K562 (cell line): ENCODE results near the gene LIMCH1. TPM values are rescaled to one million over a fixed set of nuclear protein-coding genes. Genes with fewer than 3 reads are reported as not detected.

ENCODE experiments used
- ATAC-seq: fragments of 200-7000 bp; cut with Tn5 transposase; 3 replicates; pipeline ENCODE4 v1.9.1; 2020; ENCODE audit warnings: moderate library complexity
- BruUV-seq: library from RNA; stranded (reverse); fragments of 400-500 nt; replicated peaks from 2 replicates; lab custom pipeline; 2021; lab: Mats Ljungman, UMichigan
- CTCF ChIA-PET: fragments of 300-600 bp; formaldehyde crosslinking; extraction: SDS; loops from one replicate; lab custom pipeline; 2021; ENCODE audit warnings: low intra/inter-chr PET ratio; lab: Yijun Ruan, JAX
- POLR2A ChIA-PET: fragments of 300-600, 350-650 bp; sonication (Branson Sonifier 250); formaldehyde crosslinking; extraction: SDS; loops from one replicate; lab custom pipeline; 2021; ENCODE audit warnings: antibody characterized with exemption, inconsistent platforms; lab: Yijun Ruan, JAX
- DNase-seq, 4 experiments: peaks; one replicate each; pipeline versions ENCODE4 v3.0.0 to v3.0.0-alpha.2; 2011 to 2018; ENCODE audit warnings: low spot score in 3 of 4, mixed read lengths in 3 of 4; ENCODE audit errors: extremely low read depth in 1 of 4
- FAIRE-seq: peaks from 2 replicates; lab custom pipeline; 2011; peaks lifted over from hg19 to GRCh38; lab: Jason Lieb, UNC
- H2AFZ ChIP-seq: 2 replicates; pipeline ENCODE4 v1.6.0; 2011; ENCODE audit warnings: low read depth, low read length, control low read depth, inconsistent platforms
- H3K27ac ChIP-seq: fragments of 200-600 bp; 3 replicates; pipeline ENCODE4 v1.8.0; 2011; ENCODE audit warnings: low read depth, mild to moderate bottlenecking, control low read depth, inconsistent platforms, low read length, moderate library complexity, mixed read lengths; ENCODE audit errors: extremely low read depth
- H3K27me3 ChIP-seq, 2 experiments: fragments of 300-600 bp in 1 of 2; 2 replicates in 1 of 2; 3 replicates in 1 of 2; pipeline versions ENCODE4 v1.6.0 to v1.8.0; 2011; ENCODE audit warnings: inconsistent platforms in 2 of 2, low read length in 2 of 2, mild to moderate bottlenecking in 1 of 2, mixed read lengths in 1 of 2, moderate library complexity in 1 of 2; ENCODE audit not compliant: control insufficient read depth in 2 of 2, insufficient read depth in 2 of 2
- H3K36me3 ChIP-seq: fragments of 300-600 bp; 3 replicates; pipeline ENCODE4 v1.8.0; 2011; ENCODE audit warnings: mild to moderate bottlenecking, low read length, inconsistent platforms; ENCODE audit not compliant: control insufficient read depth, insufficient read depth
- H3K4me1 ChIP-seq, 2 experiments: fragments of 200-600 bp in 1 of 2; replicated peaks in 1 of 2; 2 replicates in 1 of 2; 3 replicates in 1 of 2; pipeline versions ENCODE4 v1.5.1 to v1.8.0; 2011; ENCODE audit warnings: inconsistent platforms in 2 of 2, low read length in 2 of 2, mild to moderate bottlenecking in 1 of 2, mixed read lengths in 1 of 2, moderate library complexity in 1 of 2; ENCODE audit not compliant: control insufficient read depth in 2 of 2, insufficient read depth in 2 of 2
- H3K4me2 ChIP-seq: 2 replicates; pipeline ENCODE4 v1.6.1; 2011; ENCODE audit warnings: low read length, control low read depth, inconsistent platforms, mixed read lengths; ENCODE audit not compliant: insufficient read depth
- H3K4me3 ChIP-seq: fragments of 200-600 bp; sonication (generic), shearing (Covaris generic); 2 replicates; pipeline ENCODE4 v1.5.1; 2016; ENCODE audit warnings: control low read depth, inconsistent platforms
- H3K79me2 ChIP-seq: fragments of 200-600 bp; 3 replicates; pipeline ENCODE4 v1.8.0; 2011; ENCODE audit warnings: low read length, inconsistent platforms; ENCODE audit not compliant: control insufficient read depth, insufficient read depth
- H3K9ac ChIP-seq, 2 experiments: 2 replicates each; pipeline versions ENCODE4 v1.6.0 to v1.6.1; 2011; ENCODE audit warnings: low read depth in 2 of 2, low read length in 2 of 2, control low read depth in 1 of 2, inconsistent platforms in 1 of 2, mild to moderate bottlenecking in 1 of 2, mixed read lengths in 1 of 2; ENCODE audit not compliant: insufficient read depth in 1 of 2
- H3K9me1 ChIP-seq: one replicate; pipeline ENCODE4 v1.6.0; 2011; ENCODE audit warnings: inconsistent platforms, mild to moderate bottlenecking, low read length, moderate library complexity; ENCODE audit not compliant: control insufficient read depth, insufficient read depth
- H3K9me3 ChIP-seq: replicated peaks from 2 replicates; pipeline ENCODE4 v1.5.1; 2011; ENCODE audit warnings: low read depth, low read length, inconsistent platforms; ENCODE audit not compliant: control insufficient read depth, insufficient read depth
- H4K20me1 ChIP-seq: replicated peaks from 2 replicates; pipeline ENCODE4 v1.6.1; 2011; ENCODE audit warnings: low read length, inconsistent platforms, mixed read lengths; ENCODE audit not compliant: control insufficient read depth, insufficient read depth
- BHLHE40 ChIP-seq: IDR thresholded peaks from 2 replicates; pipeline ENCODE4 v1.6.1; 2011; ENCODE audit warnings: low read length, improper control_type of control experiment
- CSDE1 ChIP-seq, 2 experiments: fragments of 450-650 bp; IDR thresholded peaks; 2 replicates each; pipeline ENCODE4 v1.6.1; 2016; ENCODE audit warnings: mild to moderate bottlenecking in 1 of 2
- EHMT2 ChIP-seq: fragments of 450-650 bp; IDR thresholded peaks from 2 replicates; pipeline ENCODE4 v1.6.1; 2018; ENCODE audit warnings: antibody characterized with exemption
- HEY1 ChIP-seq: fragments of 250-450 bp; sonication (Bioruptor Pico); IDR thresholded peaks from 2 replicates; pipeline ENCODE4 v1.5.0; 2020; ENCODE audit warnings: mild to moderate bottlenecking, moderate library complexity, borderline replicate concordance
- KLF10 ChIP-seq: fragments of 250-450 bp; sonication (Bioruptor Pico); IDR thresholded peaks from 2 replicates; pipeline ENCODE4 v1.6.1; 2021; ENCODE audit warnings: matching md5 sums
- PRMT5 ChIP-seq: sonication (generic); formaldehyde crosslinking; IDR thresholded peaks from 2 replicates; pipeline ENCODE4 v1.5.0; 2020; ENCODE audit warnings: missing genetic modification reagents
- PTTG1 ChIP-seq: fragments of 450-650 bp; IDR thresholded peaks from 2 replicates; pipeline ENCODE4 v1.6.1; 2016; ENCODE audit warnings: low read depth, mild to moderate bottlenecking, missing genetic modification characterization, missing compliant biosample characterization
- ZFP30 ChIP-seq: fragments of 250-450 bp; sonication (Bioruptor Pico); IDR thresholded peaks from 2 replicates; pipeline ENCODE4 v1.8.0; 2022; ENCODE audit warnings: moderate library complexity, mild to moderate bottlenecking, inconsistent platforms, borderline replicate concordance
- ZKSCAN1 ChIP-seq: fragments of 150-350 bp; IDR thresholded peaks from 2 replicates; pipeline ENCODE4 v1.6.1; 2016; ENCODE audit warnings: low read depth, low read length
- WGBS: fragments of 100-300 bp; shearing (Covaris generic); methylation state at CpG from one replicate; pipeline ENCODE4 v1.1.6; 2016; ENCODE audit warnings: low coverage, mixed read lengths; ENCODE audit not compliant: insufficient coverage; ENCODE audit errors: missing lambda C conversion rate; 5-methylcytosine and 5-hydroxymethylcytosine counted together
- in situ Hi-C: fragments of 300-500 bp; cut with MboI; formaldehyde crosslinking; loops from 4 replicates; pipeline ENCODE4 v1.15.0; 2018; ENCODE audit warnings: inconsistent platforms, mixed read lengths
- intact Hi-C: fragments of 100-400 bp; cut with micrococcal nuclease; formaldehyde crosslinking; loops from 2 replicates; pipeline ENCODE4 v1.14.2; 2022
- polyA plus RNA-seq, 8 experiments: library from polyadenylated mRNA; depleted of rRNA in 4 of 8; stranded (reverse) in 5 of 8; unstranded in 3 of 8; fragments of >200 nt; fragmentation: Nextera tagmentation in 2 of 8; fragmentation: Illumina TruSeq in 1 of 8; extraction: Ambion mirVana in 2 of 8; extraction: Trizol in 1 of 8; gene quantifications; 2 replicates each; pipeline versions ENCODE4 v1.2.1 to v1.2.3, GENCODE V29; 2011 to 2014; ENCODE audit warnings: inconsistent platforms in 1 of 8, missing spikeins in 1 of 8
- total RNA-seq, 7 experiments: library from RNA; depleted of rRNA in 6 of 7; stranded (reverse); fragments of >200 nt in 6 of 7; fragmentation: Illumina TruSeq in 2 of 7; extraction: Trizol in 2 of 7; gene quantifications; 2 replicates each; pipeline versions ENCODE4 v1.2.1 to v1.2.3, GENCODE V29; 2011 to 2021; ENCODE audit warnings: low replicate concordance in 1 of 7
- TF ChIP-seq, protein P1 (sequence below): fragments of 250-450 bp; sonication (Bioruptor Pico); IDR thresholded peaks from 2 replicates; pipeline ENCODE4 v1.8.0; 2022; ENCODE audit warnings: moderate library complexity, mild to moderate bottlenecking, inconsistent platforms

The LIMCH1 gene
- total and polyA plus RNA-seq, 9 of the 15 experiments (the other 6 are each of a cell fraction or from before 2014, with no cell fraction given) = 0.35 TPM; not detected in 8

DNA sequence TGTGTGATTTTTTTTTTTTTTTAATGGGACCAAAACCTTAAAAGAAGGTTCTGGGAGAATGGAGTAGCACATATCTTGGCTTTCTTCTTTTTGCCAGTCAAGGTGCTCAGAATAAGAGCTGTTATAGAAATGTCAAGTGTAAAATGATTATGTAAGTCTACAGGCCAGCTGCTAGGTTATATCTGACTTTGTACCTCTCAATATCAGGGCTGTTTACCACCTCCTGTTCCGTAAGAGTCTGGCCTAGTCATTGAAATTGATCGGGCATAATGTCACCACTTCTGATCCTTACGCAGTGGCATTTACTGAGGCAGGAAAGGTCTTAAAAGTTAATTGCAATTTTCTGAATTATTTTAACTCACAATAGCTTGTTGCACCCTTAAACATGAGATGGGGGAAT is 41.1 kb downstream of the LIMCH1 start:
- Histone ChIP-seq H3K4me1 (no peaks in the 10 kb centered on the region), H3K27ac (no peak overlapping the region), H3K9me1 (no peaks in the 10 kb centered on the region), H3K4me2 (no peak overlapping the region), H3K36me3 (no peaks in the 10 kb centered on the region), H3K27me3 (no peaks in the 10 kb centered on the region), H3K79me2 (no peaks in the 10 kb centered on the region), H3K4me3 (no peak overlapping the region), H4K20me1 (no peaks in the 10 kb centered on the region), H3K9me3 (no peaks in the 10 kb centered on the region), H2AFZ (no peak overlapping the region), H3K9ac (no peak overlapping the region)
- CTCF ChIA-PET = no interaction called here
- in situ Hi-C loops = no loop called here
- POLR2A ChIA-PET = interaction anchor here (0.6 kb wide), 1 partner anchor 23 kb away, joined by 3 read pairs; no protein-coding TSS in a partner anchor
- intact Hi-C loops = no loop called here
- TF ChIP-seq PTTG1 (no peak), KLF10 (CRISPR knock-in tag) (no peak), PRMT5 (no peak), CSDE1 (IDR thresholded peaks at IDR 0.05) (no peak), HEY1 (CRISPR knock-in tag) (no peak), ZKSCAN1 (no peak), BHLHE40 (no peak), EHMT2 (no peak), ZFP30 (CRISPR knock-in tag) (no peak)
- TF ChIP-seq, protein P1, sequence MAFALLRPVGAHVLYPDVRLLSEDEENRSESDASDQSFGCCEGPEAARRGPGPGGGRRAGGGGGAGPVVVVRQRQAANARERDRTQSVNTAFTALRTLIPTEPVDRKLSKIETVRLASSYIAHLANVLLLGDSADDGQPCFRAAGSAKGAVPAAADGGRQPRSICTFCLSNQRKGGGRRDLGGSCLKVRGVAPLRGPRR (CRISPR knock-in tag) = no peak
- no TSS peak for BruUV-seq
- WGBS = 0% methylated on average over 3 of the region's 3 CpGs
- no peak for ATAC-seq
- no peak for FAIRE-seq
- DNase-seq = no peak
